Glutamatergic neuron (in vitro differentiated cells): ENCODE measurements around the gene HHIPL1. TPM values are rescaled to one million over a fixed set of nuclear protein-coding genes. Genes with fewer than 3 reads are reported as not detected.

Experiments
- DNase-seq: peaks from one replicate; pipeline ENCODE4 v3.0.0; 2022
- H3K27ac Mint-ChIP-seq: one replicate; pipeline ENCODE4 v1.8.0; 2020; ENCODE audit warnings: mild to moderate bottlenecking, mixed read lengths, inconsistent platforms; ENCODE audit not compliant: unreplicated experiment
- H3K27me3 Mint-ChIP-seq: one replicate; pipeline ENCODE4 v1.8.0; 2020; ENCODE audit warnings: mild to moderate bottlenecking, moderate library complexity, mixed read lengths, inconsistent platforms; ENCODE audit not compliant: unreplicated experiment
- H3K36me3 Mint-ChIP-seq: one replicate; pipeline ENCODE4 v1.8.0; 2020; ENCODE audit warnings: mild to moderate bottlenecking, mixed read lengths, inconsistent platforms; ENCODE audit not compliant: unreplicated experiment
- H3K4me1 Mint-ChIP-seq: one replicate; pipeline ENCODE4 v1.8.0; 2020; ENCODE audit warnings: mild to moderate bottlenecking, low read depth, mixed read lengths, inconsistent platforms; ENCODE audit not compliant: unreplicated experiment
- H3K4me3 Mint-ChIP-seq: one replicate; pipeline ENCODE4 v1.8.0; 2020; ENCODE audit warnings: mild to moderate bottlenecking, mixed read lengths, inconsistent platforms; ENCODE audit not compliant: unreplicated experiment
- H3K9me3 Mint-ChIP-seq: one replicate; pipeline ENCODE4 v1.8.0; 2020; ENCODE audit warnings: mild to moderate bottlenecking, moderate library complexity, mixed read lengths, inconsistent platforms; ENCODE audit not compliant: unreplicated experiment
- total RNA-seq: library from RNA; stranded (reverse); fragmentation: NEBNext Ultra II Directional; extraction: Animal tissue kit (Norgen Biotek cat#: 25700); gene quantifications from one replicate; pipeline ENCODE4 v1.2.1, GENCODE V29; 2021; ENCODE audit not compliant: unreplicated experiment
- TF ChIP-seq, protein P1 (sequence below): fragments of 200-600 bp; sonication (generic); IDR thresholded peaks from one replicate; pipeline ENCODE4 v1.5.0; 2021; ENCODE audit not compliant: partially characterized antibody, unreplicated experiment

HHIPL1 gene
- total RNA-seq, 1 donor from 2014 or later = 0.47 TPM

DNA sequence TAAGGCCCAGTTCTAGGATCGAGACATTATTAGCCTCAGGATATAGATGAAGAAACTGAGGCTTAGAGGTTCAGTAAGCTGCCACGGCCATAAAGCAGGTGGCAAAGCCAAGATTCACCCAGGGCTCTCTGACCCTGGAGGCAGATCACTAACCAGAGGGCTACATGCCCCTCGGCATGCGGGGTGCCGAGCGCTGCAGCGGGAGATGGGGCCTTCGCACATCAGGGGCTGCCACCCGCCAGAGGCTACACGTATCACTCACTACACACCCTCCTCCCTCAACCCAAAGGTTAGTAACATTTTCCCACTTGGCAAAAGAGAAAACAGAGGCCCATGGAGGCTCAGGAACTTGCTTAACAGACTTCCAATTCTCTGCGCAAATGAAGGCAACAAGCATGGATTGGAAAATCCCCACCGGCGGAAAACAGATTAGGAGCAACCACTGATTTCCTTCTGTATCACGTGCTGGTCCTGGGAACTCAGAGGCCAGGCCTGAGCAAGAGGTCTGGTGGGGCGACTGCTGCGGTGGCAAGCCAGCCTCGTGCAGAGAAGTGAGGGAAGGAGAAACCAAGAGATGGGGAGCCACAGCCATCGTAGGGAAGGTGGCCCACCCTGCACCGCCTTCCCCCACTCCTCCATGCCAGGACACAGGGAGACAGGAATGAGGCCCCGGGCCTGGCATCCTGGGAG is 46.9 kb upstream of the HHIPL1 start:
- H3K4me1 Mint-ChIP-seq = peaks cover 23% of the 10 kb centered on the region

DNA sequence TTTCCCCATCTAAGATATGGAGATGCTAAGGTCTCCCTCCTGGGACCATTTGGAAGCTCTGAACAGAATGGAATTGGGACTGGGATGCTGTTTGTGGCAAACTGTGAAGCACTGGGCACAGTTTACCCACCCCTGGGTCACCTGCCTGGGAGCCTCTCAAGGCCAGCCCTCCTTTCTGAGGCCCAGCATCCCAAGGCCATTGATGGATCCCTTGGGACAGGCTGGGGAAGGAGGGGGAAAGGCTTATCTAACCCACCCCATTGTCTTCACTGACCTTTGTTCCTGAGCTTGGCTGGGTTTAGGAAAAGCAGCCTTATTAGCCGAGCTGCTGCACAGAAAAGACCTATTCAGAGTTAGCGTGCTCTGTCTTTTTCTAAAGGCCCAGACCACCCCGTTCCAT is 46.2 kb upstream of the HHIPL1 start:
- H3K27me3 Mint-ChIP-seq = peaks cover 3% of the 10 kb centered on the region
- H3K4me1 Mint-ChIP-seq = peaks cover 23% of the 10 kb centered on the region
- H3K9me3 Mint-ChIP-seq = peaks cover 7% of the 10 kb centered on the region
- TF ChIP-seq, protein P1, sequence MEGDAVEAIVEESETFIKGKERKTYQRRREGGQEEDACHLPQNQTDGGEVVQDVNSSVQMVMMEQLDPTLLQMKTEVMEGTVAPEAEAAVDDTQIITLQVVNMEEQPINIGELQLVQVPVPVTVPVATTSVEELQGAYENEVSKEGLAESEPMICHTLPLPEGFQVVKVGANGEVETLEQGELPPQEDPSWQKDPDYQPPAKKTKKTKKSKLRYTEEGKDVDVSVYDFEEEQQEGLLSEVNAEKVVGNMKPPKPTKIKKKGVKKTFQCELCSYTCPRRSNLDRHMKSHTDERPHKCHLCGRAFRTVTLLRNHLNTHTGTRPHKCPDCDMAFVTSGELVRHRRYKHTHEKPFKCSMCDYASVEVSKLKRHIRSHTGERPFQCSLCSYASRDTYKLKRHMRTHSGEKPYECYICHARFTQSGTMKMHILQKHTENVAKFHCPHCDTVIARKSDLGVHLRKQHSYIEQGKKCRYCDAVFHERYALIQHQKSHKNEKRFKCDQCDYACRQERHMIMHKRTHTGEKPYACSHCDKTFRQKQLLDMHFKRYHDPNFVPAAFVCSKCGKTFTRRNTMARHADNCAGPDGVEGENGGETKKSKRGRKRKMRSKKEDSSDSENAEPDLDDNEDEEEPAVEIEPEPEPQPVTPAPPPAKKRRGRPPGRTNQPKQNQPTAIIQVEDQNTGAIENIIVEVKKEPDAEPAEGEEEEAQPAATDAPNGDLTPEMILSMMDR = no peak
- H3K36me3 Mint-ChIP-seq = no peaks in the 10 kb centered on the region
- H3K27ac Mint-ChIP-seq = no peak overlapping the region
- no peak for DNase-seq
- peak overlapping the region; percentile 14 for H3K4me3 Mint-ChIP-seq

More for the DNA sequence above, 46.9 kb upstream of the HHIPL1 start:
- DNase-seq = no peak
- peaks cover 7% of the 10 kb centered on the region for H3K9me3 Mint-ChIP-seq
- TF ChIP-seq, protein P1 = no peak
- H3K27me3 Mint-ChIP-seq = peaks cover 3% of the 10 kb centered on the region
- no peak overlapping the region for H3K4me3 Mint-ChIP-seq
- no peaks in the 10 kb centered on the region for H3K36me3 Mint-ChIP-seq
- no peak overlapping the region for H3K27ac Mint-ChIP-seq

DNA sequence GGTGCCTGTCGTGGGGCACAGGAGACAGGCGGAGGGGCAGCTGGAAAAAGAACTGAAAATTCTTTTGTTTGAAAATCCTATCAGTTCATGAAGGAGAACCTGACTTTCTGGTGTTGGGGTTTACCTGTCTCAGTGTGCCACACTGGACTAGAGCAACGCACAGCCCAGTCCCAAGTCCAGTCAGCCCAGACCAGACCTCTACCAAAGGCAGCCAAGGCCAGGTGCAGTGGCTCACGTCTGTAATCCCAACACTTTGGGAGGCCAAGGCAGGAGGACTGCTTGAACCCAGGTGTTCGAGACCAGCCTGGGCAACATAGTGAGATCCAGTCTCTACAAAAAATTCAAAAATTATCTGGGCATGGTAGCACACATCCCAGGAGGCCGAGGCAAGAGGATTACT is 45.5 kb upstream of the HHIPL1 start:
- DNase-seq = no peak
- peaks cover 3% of the 10 kb centered on the region for H3K27me3 Mint-ChIP-seq
- H3K4me3 Mint-ChIP-seq = no peak overlapping the region
- peaks cover 7% of the 10 kb centered on the region for H3K9me3 Mint-ChIP-seq
- peaks cover 23% of the 10 kb centered on the region for H3K4me1 Mint-ChIP-seq
- no peaks in the 10 kb centered on the region for H3K36me3 Mint-ChIP-seq
- TF ChIP-seq, protein P1 = no peak
- H3K27ac Mint-ChIP-seq = no peak overlapping the region

DNA sequence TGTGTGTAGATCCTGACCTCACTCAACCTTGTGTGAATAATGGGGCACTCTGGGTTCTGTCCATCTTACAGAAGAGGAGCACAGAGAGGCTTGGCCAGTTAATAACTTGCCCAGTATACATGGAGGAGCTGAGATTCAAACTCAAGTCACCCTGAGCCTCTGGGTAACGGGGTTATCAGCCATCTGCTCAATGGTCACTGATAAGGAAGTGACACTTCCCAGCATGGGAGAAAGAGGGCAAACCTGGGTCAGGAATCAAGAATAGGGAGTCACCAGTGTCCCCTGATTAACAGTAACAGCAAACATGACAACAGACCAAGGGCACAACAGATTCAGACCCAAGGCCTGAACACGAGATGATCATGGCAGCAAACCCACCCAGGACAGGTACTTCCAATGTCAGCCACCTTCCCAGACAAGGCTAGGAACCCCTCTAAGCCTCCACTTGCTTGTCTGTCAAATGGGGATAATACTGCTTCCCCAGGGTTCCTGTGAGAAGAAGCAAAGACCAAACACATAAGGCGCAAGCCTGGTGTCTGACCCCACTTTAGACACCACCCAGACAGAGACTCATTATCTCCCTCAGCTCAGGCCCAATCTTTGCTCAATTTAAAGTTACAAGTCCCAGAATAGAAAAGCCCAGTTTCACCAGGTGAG is 44.6 kb upstream of the HHIPL1 start:
- Mint-ChIP-seq H3K4me1 (peaks cover 23% of the 10 kb centered on the region), H3K9me3 (peaks cover 7% of the 10 kb centered on the region), H3K27me3 (peaks cover 3% of the 10 kb centered on the region), H3K36me3 (no peaks in the 10 kb centered on the region), H3K4me3 (peak overlapping the region; percentile 88), H3K27ac (no peak overlapping the region)
- no peak for DNase-seq
- TF ChIP-seq, protein P1 = no peak

DNA sequence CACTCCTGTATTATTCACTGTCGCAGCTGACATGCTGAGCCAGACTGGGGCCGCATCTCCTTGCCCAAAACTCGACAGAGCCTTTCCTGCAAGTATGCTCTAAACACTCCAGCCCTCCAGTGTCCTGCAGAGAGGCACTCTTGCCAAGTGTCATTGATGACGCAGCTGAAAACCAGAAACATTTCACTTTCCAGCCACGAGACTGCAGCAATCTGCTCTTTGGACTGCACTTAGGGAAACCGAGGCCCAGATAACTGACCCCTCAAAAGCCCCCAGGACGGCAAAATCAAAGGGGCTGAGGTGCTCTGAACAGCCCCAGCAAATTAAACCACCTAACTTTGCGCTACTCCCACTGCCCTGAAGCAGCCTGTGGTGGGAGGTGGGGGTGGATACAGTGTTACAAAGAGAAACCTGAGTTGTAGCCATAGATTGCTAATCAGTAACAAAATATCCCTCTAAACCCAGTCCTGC is 43.5 kb upstream of the HHIPL1 start:
- Mint-ChIP-seq H3K4me1 (peaks cover 31% of the 10 kb centered on the region), H3K27me3 (peaks cover 7% of the 10 kb centered on the region), H3K4me3 (peak overlapping the region; percentile 88), H3K9me3 (peaks cover 11% of the 10 kb centered on the region), H3K27ac (no peak overlapping the region), H3K36me3 (no peaks in the 10 kb centered on the region)
- TF ChIP-seq, protein P1 = no peak
- no peak for DNase-seq
